EL (cell line): Measurements from ENCODE around the gene GIGYF2.

Experiments used
- DNase-seq: peaks from one replicate; pipeline ENCODE4 v3.0.0-alpha.2; 2016

Gene GIGYF2

DNA sequence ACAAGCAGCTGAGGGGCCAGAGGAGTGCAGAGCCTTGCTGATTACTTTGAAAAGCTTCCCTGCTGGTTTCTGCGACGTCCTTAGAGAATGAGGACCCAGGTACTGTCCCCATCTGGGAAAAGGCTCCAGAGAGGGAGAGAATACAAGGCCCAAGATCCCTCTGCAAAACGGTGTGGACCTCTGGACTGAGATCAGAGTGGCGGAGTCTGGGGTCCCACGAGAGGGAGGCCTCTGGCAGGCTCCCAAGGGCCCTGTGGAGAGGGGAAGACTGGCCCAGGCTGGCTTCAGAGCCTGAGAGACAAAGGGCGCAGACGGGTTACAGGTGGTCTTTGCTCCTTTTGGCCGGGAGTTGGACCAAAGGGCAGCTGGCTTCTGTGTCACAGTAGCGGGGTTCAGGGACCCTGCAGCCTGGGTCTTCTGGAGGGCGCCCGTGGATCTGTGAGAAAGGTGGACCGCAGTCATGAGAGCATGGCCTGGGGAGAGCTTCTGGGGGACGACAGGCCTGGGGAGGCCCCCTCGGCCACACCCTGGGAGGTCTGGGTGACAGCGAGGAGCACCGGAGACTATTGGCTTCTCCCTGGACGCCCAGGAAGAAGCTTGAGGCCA lies 173.7 kb downstream of the GIGYF2 start:
- no peak for DNase-seq

DNA sequence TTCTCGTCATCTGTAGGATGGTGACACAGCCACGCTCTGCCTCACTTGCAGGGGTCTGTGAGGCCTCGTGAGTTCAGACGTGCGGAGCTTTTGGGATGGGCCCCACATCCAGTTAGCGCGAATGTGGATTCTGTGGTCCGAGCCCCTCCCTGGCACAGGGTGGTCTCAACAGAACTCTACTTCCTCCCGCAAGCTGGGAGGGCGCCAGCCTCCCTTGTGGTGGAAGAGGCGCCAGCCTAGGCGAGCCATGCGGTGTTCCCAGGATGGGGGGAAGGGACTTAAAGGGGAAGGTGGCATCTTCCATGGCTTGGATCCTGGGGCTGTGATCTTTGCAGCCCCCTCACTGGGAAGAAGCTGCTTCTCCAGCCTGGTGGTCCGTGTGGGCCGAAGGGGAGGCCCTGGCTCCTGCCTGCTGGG lies 174.3 kb downstream of the GIGYF2 start:
- DNase-seq, result no peak

DNA sequence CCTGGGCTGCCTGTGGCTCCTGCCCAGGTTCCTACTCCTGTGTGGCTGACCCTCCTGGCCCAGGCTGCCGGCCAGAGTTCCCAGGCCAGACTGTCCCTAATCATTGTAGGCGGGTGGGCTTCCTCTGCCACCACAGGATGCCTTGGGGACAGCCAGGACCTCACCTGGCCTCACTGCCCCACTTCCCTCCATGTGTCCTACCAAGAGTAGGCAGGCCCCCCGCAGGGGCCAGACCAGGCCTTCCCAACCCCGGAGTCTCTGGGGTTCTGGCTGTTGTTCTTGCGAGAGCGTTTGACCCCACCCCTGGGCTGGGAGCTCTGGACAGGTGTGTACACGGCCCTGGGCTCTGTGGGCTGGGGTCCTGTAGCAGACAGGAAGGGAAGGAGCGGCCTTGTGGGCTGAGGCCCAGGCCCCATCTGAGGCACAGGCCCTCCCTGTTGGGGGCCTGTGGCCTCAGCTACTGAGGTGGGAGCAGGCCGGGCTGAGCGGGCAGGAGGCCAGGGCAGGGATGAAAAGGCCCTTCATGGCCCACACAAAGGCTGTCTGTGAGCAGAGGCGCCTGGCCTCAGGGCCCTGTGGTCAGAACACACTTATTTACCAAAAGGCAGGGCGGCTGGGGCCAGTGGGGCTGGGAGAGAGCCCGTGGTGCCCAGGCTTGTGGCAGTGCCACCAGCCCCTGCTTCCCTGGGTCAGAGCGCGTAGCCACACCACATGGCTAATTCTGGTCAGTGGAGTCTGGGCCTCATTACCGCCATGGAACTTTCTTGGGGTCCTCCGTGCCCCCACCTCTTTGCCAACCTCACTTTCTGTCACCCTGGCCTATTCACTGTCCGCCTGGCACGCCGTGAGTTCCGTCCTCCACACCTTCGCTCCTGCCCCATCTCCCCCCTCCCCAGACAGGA lies 175.0 kb downstream of the GIGYF2 start:
- no peak for DNase-seq

DNA sequence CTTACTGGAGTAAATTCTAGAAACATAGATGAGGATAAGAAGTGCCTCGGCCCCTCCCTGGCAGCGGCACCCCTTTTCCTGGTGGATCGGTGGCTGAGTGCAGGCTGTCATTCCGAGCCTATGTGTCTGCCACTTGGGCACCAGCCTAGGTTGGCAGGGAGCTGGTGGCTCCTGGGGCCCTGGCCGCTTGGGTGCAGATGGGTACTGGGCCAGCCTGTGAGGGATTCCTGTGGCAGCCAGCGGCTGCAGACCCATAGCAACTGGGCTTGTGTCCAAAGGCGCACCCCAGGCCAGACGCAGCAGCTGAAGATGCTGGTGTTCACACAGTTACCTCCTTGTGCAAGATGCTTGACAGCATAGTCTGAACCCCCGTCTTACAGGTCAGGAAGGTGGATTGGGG lies 175.7 kb downstream of the GIGYF2 start:
- DNase-seq, result no peak

DNA sequence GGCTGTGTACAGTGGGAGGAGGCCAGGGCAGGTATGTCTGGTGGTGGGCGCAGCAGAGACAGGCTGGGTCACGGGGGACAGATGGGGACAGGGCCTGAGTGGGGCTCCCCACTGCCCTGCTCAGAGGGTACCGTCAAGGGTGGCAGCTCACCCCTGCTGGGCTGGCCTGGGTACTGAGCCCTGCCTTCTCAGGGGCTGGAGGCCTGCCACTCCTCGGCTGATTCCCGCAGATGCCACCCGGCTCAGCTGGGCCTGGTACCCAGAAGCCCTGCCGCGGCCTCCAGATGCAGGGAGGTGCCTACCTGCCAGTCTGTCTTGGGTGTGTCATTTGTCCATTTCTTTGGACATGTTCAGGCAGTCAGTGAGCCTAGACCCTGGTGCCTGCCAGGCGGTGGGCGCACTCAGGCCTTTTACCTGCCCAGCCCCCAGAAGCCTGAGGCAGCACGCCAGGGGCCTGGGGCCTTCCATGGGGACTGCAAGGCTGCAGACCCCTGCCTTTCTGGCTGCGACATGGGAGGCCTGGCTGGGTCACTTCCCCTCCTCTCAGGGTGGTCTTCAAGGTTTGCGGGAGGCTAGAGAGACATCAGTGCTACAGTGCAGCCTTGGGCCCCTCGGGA lies 176.3 kb downstream of the GIGYF2 start:
- no peak for DNase-seq

DNA sequence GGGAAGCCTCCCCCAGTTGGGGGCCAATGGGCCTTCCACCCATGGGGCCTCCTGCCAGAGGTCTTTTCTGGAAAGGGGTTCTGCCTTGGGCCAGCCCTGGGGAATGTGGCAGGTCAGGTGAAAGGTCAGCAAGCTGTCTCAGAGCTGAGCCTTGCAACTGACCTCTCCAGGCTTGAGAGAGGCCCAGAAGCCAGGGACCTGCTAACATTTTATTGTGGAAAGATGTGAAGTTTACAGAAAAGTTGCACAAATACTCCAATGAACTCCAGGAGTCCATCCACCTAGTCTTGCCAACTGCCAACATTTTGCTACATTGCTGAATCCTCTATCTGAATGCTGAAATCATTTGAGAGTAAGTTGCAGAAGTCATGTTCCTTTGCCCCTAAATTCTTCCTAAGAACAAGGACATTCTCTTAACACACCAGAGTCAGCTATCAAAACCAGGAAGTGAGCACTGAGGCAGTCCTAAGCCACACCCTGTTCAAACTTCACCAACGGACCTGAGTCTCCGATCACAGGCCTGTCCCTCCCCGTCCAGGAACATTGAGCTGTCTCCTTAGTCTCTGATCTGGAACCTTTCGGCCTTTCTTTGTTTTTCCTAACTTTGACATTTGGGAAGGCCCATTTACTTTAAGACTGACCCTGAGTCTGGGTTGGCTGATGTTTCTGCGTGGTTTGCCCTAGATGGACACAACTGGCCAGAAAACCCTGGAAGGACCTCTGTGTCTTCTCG lies 176.9 kb downstream of the GIGYF2 start:
- DNase-seq, result no peak

DNA sequence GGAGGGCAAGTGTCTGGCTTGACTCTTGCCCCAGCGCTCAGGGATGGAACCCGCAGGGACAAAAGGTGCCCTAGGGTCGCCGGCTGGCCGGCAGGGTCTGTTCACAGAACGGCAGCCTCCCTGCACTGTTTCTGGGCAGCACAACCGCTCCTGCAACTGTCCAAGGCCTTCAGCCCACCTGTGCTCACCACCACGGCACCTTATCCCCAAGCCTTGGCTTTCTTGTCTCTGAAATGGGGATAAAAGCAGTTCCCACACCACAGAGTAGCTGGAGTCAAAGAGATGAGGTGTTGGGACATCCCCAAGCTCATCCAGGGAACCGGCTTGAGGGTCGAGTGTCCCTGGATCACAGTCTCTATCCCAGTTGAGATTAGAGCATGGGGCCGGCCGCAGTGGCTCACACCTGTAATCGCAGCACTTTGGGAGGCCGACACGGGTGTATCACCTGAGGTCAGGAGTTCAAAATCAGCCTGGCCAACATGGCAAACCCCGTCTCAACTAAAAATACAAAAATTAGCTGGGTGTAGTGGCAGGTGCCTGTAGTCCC lies 177.6 kb downstream of the GIGYF2 start:
- DNase-seq, result no peak

DNA sequence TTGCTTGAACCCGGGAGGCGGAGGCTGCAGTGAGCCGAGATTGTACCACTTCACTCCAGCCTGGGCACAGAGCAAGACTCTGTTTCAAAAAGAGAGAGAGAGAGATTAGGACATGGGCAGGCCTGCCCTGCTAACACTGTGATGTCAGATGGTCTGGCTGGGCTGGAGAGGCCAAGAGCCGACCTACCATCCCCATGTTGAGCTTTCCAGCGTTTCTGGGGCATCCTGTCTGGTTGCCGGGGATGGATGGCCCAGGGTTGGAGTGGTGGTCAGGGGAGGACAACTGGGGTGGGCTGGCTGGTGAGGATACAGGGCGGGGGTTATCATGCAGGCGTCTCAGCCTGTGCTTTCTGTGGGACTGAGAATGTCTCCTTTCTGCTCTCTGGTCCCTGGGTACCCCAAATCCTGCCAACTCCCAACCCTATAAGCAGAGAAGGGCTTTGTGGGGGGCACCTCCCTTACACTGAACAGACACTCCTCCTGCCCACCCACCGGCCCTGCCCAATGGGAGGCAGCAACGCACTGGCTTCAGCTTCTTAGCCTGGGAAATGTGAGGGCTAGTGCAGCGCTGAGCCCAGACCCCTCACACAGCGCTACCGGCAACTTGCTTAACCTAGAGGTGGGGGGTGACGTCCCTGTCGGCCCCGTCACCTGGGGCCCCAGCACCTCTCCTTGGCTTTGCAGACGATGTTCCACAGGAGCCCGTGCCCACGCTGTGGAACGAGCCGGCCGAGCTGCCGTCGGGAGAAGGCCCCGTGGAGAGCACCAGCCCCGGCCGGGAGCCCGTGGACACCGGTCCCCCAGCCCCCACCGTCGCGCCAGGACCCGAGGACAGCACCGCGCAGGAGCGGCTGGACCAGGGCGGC lies 178.4 kb downstream of the GIGYF2 start:
- no peak for DNase-seq

DNA sequence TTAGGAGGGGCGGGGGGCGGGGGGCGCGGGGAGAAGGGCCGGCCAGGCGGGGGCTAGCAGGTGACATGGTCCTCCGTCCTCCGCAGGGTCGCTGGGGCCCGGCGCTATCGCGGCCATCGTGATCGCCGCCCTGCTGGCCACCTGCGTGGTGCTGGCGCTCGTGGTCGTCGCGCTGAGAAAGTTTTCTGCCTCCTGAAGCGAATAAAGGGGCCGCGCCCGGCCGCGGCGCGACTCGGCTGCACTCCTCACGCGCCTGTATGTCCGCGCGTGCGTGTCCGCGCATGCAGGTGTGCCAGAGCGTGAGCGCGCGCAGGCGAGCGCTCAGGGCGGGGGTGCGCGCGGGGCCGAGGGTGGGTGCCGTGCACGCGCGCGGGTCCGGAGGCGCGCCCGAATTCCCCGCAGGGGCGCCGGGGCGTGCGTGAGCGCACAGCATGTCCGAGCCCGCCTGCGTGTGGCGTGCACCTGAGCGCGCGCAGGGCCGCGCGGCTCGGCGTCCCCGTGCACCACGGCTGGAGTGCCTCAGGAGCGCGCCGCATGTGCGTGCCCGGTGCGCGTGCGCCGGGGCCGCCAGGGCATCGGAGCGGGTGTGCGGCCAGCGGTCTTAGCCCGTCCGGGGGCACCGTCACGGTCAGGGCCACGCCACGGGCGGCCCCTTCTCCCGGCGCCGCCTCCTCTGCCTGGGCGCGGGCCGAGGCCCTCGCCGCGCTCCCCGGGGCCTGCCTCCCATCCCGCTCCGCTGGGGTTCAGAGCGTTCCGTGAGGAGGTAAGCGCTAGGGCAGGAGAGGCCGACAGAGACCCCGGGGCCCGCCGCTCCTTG lies 179.2 kb downstream of the GIGYF2 start:
- no peak for DNase-seq

DNA sequence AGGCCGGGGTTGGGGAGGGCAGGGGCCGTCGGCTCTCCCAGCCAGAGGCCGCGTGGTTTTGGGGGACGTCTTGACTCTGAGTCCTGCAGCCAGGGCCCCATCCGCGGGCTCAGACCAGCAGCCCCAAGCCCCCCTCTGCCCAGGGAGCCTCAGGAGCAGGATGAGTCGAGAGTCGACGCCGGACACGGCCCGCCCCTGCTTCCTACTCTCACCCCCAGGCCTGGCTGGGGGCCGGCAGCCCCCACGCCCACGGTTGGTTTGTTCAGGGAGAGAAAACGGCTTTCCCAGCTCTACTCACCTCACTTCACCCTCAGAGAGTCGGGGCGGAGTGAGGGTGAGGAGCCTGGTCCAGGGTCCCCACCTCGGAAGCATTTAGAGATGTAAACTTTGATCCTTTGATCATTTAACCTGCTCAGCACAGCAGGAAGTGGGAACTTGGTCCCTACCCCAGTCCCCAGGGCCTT lies 179.9 kb downstream of the GIGYF2 start:
- no peak for DNase-seq

DNA sequence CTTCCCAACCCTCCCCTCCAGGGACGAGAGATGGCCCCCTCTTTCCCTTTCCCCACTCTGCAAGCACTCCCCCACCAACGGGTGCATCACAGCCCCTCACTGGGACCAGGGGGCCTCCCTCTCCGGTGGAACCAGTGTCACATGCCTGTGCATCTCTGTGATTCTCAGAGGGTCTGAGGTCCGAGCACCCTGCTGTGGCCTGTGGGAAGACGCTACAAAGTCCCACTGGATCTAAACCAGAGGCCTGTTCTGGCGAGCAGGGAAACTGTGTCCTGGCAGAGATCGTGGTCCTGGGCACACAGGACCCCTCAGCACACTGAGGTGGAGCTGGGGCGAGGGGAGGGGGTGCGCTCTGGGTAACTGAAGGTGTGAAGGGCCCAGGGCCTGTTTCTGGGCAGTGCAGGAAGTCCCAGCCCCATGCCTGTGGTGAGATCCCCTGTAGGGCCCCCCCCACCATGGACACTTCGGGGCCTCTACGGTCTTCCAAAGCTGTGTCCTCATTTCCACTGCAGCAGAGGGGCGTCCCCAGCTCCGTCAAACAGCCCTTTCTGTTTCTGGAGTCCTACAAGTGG lies 180.9 kb downstream of the GIGYF2 start:
- no peak for DNase-seq

DNA sequence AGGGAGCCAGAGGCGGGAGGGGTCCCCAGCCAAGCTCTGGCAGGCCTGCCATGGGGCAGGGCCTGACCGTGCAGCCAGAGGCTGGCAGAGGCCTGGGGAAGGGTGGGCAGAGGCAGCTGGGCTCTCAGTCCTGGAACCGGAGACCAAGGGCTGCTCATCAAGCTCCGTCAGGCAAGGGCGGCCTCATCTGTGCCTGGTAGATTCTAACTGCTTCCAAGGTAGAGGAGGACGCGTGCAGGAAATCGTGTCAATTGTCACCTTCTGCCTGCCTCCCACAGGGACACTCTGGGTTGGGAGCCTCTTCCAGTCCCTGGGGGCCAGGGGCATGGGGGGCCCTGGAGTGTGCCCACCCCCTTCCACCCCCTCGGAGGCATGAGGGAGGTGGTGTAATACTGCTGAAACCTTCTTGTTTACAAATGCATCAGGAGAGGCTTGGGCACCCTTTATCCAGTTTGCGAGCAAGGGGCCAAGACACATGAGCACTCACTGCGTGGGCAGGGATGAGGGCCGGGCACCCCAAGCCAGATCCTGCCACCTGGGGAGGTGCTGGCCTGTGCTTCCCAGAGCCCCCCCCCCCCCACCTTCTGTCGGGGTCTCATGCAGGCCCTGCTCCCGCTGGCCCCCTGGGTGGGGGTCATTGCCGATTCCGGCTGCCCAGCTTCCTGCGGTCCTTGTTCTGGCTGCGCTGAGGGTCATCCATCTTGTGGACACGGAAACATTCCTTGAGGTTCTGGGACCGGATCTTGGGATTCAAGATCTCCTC lies 181.9 kb downstream of the GIGYF2 start:
- DNase-seq, result no peak

DNA sequence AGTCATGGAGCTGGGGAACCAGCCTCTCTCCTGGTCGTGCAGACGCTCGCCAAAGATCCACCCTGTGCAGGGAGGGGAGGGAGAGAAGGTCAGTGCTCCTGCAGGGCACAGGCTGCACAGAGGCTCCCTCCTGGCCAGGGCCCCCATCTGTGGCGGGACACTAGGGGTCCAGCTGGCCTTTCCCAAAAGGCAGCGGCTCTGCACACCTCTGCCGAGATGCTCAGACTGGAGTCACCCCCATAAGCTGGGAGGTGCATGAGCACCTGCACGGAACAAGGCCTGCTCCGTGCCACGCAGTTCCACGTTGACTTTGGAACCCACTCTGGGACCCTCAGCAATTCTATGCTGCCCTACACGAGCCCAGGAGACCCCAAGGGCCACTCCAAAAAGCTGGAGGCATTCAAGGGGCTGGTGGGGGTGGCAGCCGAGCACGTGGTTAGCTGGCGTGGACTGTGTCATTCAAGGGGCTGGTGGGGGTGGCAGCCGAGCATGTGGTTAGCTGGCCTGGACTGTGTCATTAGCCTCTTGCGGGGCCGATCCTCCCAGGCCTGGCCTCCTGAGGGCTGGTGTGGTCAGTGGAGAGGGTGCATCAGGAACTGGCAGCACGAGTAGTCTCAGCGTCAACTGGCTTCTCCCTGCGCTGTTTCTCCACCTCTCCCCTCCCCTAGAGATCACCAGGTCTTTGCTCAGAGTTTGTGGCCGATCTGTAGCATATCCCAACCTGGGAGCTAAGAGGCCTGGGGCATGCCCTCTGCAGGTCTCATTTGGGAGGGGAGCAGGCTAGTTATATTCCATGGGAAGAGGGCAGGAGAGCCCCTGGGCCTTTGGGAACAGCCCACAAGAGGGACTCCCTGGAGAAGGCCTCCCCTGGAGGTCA lies 182.7 kb downstream of the GIGYF2 start:
- no peak for DNase-seq

DNA sequence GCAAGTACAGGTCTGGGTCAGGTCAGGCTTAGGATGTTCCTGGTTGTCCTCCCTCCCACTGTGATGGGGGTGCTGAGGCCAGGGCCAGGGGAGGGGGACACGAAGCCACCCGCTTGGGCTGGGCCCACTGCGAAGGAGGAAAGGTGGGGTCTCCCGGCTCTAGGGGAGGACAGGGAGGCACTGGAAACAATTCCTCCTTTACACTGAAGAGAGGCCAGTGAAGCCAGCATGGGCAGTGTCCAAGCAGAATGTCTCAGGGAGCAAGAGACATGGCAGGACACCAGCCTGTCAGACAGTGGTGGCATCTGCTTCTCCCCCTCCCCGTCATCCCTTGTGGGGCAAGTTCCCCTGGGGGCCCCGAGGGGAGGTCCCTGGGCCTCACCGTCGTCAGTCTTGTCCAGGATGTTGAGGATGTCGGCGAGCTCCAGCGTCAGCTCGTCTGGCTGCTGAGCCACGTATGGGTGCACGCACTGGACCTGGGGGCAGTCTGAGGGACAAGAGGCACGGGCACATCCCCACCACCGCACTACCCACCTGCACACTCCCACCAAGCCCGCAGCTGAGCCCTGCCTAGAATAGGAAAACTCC lies 183.7 kb downstream of the GIGYF2 start:
- no peak for DNase-seq

DNA sequence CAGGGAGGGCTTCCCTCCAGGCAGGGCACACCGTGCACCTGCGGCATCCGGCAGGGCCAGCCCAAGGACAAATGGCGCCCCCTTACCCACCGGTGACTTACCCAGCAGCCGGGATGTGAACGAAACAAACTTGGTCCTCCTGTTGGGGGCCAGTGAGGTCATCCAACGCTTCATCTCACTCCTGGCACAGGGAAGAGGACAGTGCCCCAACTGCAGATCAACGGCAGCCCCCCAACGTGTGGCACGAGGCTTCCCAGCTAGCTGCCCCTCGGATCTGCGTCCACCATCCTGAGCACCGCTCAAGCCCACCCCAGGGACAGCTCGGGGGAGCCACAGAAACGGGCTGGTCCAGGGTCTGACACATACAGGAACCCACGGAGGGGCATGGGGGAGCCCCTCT lies 185.0 kb downstream of the GIGYF2 start:
- DNase-seq, result no peak

DNA sequence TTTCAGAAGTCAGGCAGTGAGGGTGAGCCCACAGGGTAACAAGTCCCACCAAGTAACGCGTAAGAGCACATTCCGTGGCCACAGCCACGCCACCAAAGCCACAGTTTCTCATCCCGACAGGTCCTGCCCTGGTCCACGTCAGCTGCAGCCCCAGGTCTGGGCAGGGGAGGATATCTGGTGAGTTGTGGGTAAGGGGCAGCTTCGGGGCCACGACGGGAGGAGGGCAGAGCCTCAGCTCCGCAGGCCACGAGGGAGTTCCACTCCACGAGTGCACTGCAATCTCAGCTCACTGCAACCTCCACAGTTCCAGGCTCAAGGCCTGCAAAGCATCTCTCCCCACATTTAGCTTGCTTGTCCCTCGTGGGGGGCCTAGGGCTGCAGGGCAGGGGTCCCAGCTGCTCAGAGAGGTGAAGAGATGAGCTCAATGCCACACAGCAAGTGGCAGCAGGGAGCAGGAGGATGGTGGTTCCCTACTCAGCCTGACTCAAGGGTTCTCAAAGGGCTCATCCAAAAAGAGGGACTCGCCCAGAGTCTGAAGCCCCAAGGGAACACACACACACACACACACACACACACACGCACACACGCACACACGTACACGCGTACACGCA lies 185.5 kb downstream of the GIGYF2 start:
- DNase-seq, result no peak

DNA sequence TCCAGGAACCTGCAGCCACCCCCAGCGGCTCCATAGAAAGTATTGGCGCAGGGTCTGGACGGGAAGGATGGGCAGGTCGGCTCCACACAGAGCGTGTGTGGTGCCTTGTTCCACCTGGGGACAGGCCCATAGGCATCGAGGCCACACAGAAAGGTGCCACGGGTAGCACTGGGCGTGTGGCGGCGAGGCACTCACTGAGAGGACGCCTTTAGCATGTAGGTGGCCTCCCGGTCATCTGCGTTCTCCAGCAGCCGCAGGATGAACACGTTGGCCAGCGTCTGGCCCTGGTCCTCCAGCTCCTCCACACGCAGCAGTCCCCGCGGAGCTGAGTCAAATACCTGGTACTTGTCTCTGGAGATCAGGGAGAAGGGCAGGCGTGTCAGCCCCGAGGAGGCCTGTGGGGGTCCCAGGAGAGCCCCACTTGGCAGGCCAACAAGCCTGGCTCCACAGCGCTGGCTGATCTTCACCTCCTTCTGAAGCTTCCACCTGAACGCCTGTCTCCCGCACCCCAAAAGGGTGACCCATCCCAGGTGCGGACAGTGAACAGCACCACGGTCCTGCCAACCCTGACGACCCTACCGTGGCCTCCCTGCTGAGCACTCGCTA lies 186.1 kb downstream of the GIGYF2 start:
- DNase-seq, result no peak
